ENCODE measurements around the gene DIO3. TPM values are rescaled to one million over a fixed set of nuclear protein-coding genes. Genes with fewer than 3 reads are reported as not detected.

Gene DIO3
- total RNA-seq, 1 experiment from 2014 or later = not detected

GRCh38 chr14:101603096-101603495 is 41.8 kb downstream of the DIO3 start:
- Histone ChIP-seq H2BK12ac (ENCODE audit: insufficient read length, low read depth, low read length) (no peak overlapping the region), H3K79me2 (ENCODE audit: insufficient read depth, low read length) (no peaks in the 10 kb centered on the region), H3T11ph (ENCODE audit: low read length) (no peak overlapping the region), H3K18ac (ENCODE audit: insufficient read length, low read depth, low read length) (no peak overlapping the region), H4K20me1 (ENCODE audit: control insufficient read depth, insufficient read depth, insufficient read length) (no peaks in the 10 kb centered on the region), H4K5ac (ENCODE audit: insufficient read length, low read depth, low read length) (no peak overlapping the region), H3K9ac (ENCODE audit: extremely low read depth, insufficient read length, low read length) (no peak overlapping the region), H4K91ac (ENCODE audit: insufficient read length, low read depth, low read length) (no peak overlapping the region), H2BK20ac (ENCODE audit: low read depth, low read length, poor library complexity, severe bottlenecking) (no peak overlapping the region), H3K4me2 (ENCODE audit: insufficient read depth, insufficient read length, low read length) (no peak overlapping the region), H3K23me2 (ENCODE audit: insufficient read length, low read depth, low read length, poor library complexity, severe bottlenecking) (no peaks in the 10 kb centered on the region), H3K9me3 (ENCODE audit: control insufficient read depth, low read depth, low read length) (no peaks in the 10 kb centered on the region), H2BK5ac (ENCODE audit: insufficient read length, low read length) (no peak overlapping the region), H3K14ac (ENCODE audit: insufficient read depth, low read length) (no peak overlapping the region), H2BK120ac (ENCODE audit: low read depth, low read length, poor library complexity, severe bottlenecking) (no peak overlapping the region), H3K27ac (ENCODE audit: insufficient read length, low read depth, low read length) (no peak overlapping the region), H2BK15ac (ENCODE audit: low read depth, low read length) (no peak overlapping the region), H3K23ac (ENCODE audit: insufficient read length, low read depth, low read length) (no peak overlapping the region), H3K79me1 (ENCODE audit: insufficient read depth, low read depth, low read length, poor library complexity, severe bottlenecking) (no peaks in the 10 kb centered on the region), H2AK5ac (ENCODE audit: insufficient read length, low read length) (no peak overlapping the region), H3K27me3 (ENCODE audit: insufficient read depth, low read length) (no peaks in the 10 kb centered on the region), H4K8ac (replicated peaks; ENCODE audit: insufficient read length, low read depth, low read length) (no peak overlapping the region), H2AFZ (ENCODE audit: low read length) (no peak overlapping the region), H3K4ac (ENCODE audit: low read depth, low read length) (no peak overlapping the region), H3K4me1 (ENCODE audit: insufficient read depth, low read length) (no peaks in the 10 kb centered on the region), H3K56ac (ENCODE audit: insufficient read length, low read depth, low read length) (no peak overlapping the region)
- no CpG with 5 or more reads among the region's 8 CpGs for WGBS (ENCODE audit: extremely low coverage, insufficient read length, low lambda C conversion rate)
- H3K4me1 Mint-ChIP-seq = no peaks in the 10 kb centered on the region
- no peak for DNase-seq
- TF ChIP-seq CTCF (conservative IDR thresholded peaks at IDR 0.05) = no peak
- no peak overlapping the region; a peak in 1 of 7 replicates for H3K27ac Mint-ChIP-seq
- no peak overlapping the region for H3K4me3 Mint-ChIP-seq
- no peaks in the 10 kb centered on the region; a peak in 1 of 7 replicates for H3K36me3 Mint-ChIP-seq (ENCODE audit: insufficient read depth in 1 of 3, low read depth in 3 of 3)
- peaks cover 29% of the 10 kb centered on the region for H3K27me3 Mint-ChIP-seq (ENCODE audit: low read depth)
- peaks cover 3 to 7% of the 10 kb centered on the region in 2 experiments; a peak in 4 of 5 replicates for H3K9me3 Mint-ChIP-seq

Data from H9 (cell line).